Measurements from ENCODE around the gene EPB41L2.
A peak's percentile ranks its signal among the peaks of the same experiment; 100 is the strongest.
"Not testable (repeated sequence)": the region's sequence is repeated elsewhere in the genome, so short reads cannot be mapped to it uniquely, and the experiment has no call there.

The EPB41L2 gene

DNA sequence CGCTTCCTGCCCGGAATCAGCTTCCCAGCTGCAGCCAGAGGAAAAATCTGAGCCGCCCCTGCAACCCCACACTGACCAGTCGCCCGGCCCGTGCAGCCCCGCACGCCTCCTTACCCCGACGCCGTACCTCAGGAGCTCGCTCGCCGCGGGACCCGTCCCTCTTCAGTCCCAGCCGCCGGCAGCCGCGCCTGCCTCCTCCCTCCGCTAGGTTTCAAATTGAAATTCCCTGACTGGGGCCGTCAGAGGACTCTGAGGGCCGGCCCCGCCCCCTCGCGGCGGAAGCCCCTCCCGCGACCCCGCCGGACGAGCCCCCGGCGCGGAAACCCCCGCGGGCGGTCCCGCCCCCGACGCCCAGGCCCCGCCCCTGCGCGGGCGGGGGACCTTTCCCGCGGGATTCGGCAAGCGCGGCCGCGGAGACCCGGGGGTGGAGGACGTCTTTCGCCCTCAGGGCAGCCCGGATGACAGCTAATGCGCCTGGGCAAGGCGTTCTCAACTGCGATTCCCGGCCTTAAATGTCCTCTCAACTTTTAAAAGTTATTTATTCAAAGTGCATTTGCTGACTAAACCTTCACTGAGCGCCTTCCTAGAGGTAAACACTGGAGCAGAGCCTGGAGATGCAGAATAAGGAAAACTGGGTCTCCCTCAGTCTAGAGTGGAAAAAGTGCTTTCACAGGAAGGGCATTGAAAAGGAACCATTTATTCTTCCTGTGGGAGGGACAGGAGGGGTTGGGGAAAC is at the start of gene EPB41L2:
Gene EPB41L2 (minus strand): TSS at position 218 of the 736 bp plus-strand sequence. CDS start 106,760 bp downstream, outside the sequence.
- Mint-ChIP-seq H3K9me3 (ENCODE audit: low read depth) (no peaks in the 10 kb centered on the region), H3K4me1 (ENCODE audit: low read depth) (peaks cover 25% of the 10 kb centered on the region), H3K27ac (peak within 1 kb of the TSS; percentile 41), H3K4me3 (peak within 1 kb of the TSS; percentile 82), H3K27me3 (no peaks in the 10 kb centered on the region), H3K36me3 (no peaks in the 10 kb centered on the region)

DNA sequence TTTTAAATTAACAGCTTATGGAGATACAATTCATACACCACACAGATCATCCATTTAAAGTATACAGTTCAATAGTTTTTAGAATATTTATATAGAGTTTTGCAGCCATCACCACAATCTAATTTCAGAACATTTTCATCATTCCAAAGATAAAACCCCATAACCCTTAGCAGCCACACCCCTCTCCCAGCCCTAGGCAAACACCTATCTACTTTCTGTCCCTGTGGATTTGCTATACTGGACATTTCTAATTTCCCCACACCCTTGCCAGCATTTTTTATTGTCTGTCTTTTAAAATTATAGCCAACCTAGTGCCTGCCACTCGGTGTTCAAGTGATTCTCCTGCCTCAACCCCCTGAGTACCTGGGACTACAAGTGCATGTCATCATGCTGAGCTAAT is 49.2 kb upstream of the EPB41L2 start:
- Mint-ChIP-seq H3K27me3 (no peaks in the 10 kb centered on the region), H3K4me3 (no peak overlapping the region), H3K4me1 (ENCODE audit: low read depth) (no peaks in the 10 kb centered on the region), H3K27ac (no peak overlapping the region), H3K9me3 (ENCODE audit: low read depth) (peaks cover 3% of the 10 kb centered on the region), H3K36me3 (no peaks in the 10 kb centered on the region)

DNA sequence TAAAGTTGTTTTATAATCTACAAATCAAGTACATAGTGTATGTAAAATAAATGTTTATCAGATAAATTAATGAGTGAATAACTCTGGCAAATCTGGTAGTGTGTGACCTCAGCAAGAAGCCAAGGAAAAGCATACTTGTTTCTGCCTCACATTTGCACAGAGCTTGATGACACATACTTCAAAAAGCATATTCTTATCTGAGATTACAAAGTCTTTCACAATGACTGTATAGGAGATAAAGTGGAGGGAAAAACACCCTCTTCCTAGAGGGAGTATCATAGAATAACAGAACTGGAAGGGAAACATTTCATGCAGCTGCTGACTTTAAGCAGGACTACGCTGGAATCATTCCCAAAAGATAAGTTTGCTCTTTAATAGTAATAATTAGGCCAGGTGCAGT is 44.1 kb upstream of the EPB41L2 start:
- H3K4me1 Mint-ChIP-seq (ENCODE audit: low read depth), result no peaks in the 10 kb centered on the region
- H3K4me3 Mint-ChIP-seq, result no peak overlapping the region
- no peaks in the 10 kb centered on the region for H3K36me3 Mint-ChIP-seq
- no peaks in the 10 kb centered on the region for H3K9me3 Mint-ChIP-seq (ENCODE audit: low read depth)
- H3K27me3 Mint-ChIP-seq, result no peaks in the 10 kb centered on the region
- no peak overlapping the region for H3K27ac Mint-ChIP-seq

GRCh38 chr6:131103901-131104300 is 40.9 kb upstream of the EPB41L2 start:
- Mint-ChIP-seq H3K9me3 (ENCODE audit: low read depth) (no peaks in the 10 kb centered on the region), H3K27ac (no peak overlapping the region), H3K27me3 (no peaks in the 10 kb centered on the region), H3K4me3 (no peak overlapping the region), H3K4me1 (ENCODE audit: low read depth) (no peaks in the 10 kb centered on the region), H3K36me3 (peaks cover 3% of the 10 kb centered on the region)

DNA sequence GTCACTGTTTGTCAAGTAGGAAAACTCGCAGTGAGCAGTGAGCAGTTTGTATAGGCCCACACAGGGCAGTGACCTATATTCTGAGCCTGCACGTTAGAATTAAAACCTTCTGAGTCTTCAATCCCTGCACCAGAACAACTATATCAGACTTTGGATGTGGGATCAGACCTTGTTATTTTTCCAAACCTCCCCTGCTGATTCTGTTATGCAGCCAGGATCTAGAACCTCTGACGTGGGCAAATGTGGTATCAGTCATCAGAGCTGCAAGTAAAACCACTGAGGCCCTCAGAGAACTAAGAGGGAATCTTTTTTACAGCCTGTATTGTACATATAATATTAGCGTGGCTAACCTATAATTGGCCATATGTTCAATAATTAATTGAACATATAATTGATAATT is 40.3 kb upstream of the EPB41L2 start:
- no peak overlapping the region for H3K4me3 Mint-ChIP-seq
- H3K27ac Mint-ChIP-seq, result no peak overlapping the region
- no peaks in the 10 kb centered on the region for H3K27me3 Mint-ChIP-seq
- H3K4me1 Mint-ChIP-seq (ENCODE audit: low read depth), result no peaks in the 10 kb centered on the region
- no peaks in the 10 kb centered on the region for H3K9me3 Mint-ChIP-seq (ENCODE audit: low read depth)
- H3K36me3 Mint-ChIP-seq, result peaks cover 3% of the 10 kb centered on the region

DNA sequence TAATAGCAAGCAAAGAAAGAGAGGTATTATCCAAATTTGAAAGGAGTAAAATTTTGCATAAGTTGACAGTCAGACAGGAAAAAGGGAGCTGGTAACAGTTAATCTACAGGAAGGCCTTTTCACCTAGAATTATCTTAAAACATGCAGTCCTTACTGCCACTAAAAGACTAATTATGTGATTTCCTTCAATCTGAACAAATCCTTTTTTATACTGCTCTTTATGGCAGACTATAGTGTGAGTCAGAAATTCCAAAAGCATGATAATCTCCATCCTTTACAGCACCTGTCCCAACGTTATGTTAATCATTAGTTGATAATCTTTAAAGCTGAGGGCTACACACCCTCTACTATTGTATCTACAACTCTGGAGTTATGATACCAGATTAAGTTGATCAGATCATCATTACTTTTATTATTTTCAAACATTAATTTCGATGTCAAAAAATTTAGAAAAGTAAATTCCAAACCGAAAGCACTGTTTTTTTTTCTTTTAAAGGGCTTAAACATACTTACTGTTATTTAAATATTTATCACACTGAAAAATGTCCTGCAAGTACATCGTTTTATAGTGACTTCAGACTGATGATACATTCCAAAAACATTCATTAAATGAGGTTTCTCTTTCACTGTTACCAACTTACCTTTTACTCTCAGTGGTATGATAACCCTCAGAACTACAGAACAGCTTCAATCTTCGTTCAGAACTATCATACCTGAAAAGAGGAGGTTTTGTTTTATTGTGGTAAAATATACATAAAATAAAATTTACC is 39.1 kb upstream of the EPB41L2 start:
- H3K27me3 Mint-ChIP-seq, result no peaks in the 10 kb centered on the region
- H3K36me3 Mint-ChIP-seq, result peaks cover 3% of the 10 kb centered on the region
- H3K27ac Mint-ChIP-seq, result no peak overlapping the region
- no peaks in the 10 kb centered on the region for H3K4me1 Mint-ChIP-seq (ENCODE audit: low read depth)
- no peak overlapping the region for H3K4me3 Mint-ChIP-seq
- H3K9me3 Mint-ChIP-seq (ENCODE audit: low read depth), result no peaks in the 10 kb centered on the region

- peaks cover 6% of the 10 kb centered on the region for H3K36me3 Mint-ChIP-seq
- H3K9me3 Mint-ChIP-seq (ENCODE audit: low read depth), result no peaks in the 10 kb centered on the region
- H3K4me1 Mint-ChIP-seq (ENCODE audit: low read depth), result no peaks in the 10 kb centered on the region
- no peaks in the 10 kb centered on the region for H3K27me3 Mint-ChIP-seq
- no peak overlapping the region for H3K27ac Mint-ChIP-seq
- no peak overlapping the region for H3K4me3 Mint-ChIP-seq
Observed at GRCh38 chr6:131096786-131097185, 33.7 kb upstream of the EPB41L2 start.

DNA sequence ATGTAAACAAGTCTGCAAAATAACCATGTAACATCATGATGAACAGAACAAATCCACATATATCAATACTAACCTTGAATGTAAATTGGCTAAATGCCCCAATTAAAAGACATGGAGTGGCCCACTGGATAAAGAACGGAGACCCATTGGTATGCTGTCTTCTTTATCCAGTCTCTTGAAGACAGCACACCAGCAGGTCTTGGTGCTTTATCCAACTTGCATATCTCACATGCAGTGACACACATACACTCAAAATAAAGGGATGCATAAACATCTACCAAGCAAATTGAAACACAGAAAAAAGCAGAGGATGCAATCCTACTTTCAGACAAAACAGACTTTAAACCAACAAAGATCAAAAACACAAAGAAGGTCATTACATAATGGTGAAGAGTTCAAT is 30.3 kb upstream of the EPB41L2 start:
- H3K27me3 Mint-ChIP-seq, result no peaks in the 10 kb centered on the region

DNA sequence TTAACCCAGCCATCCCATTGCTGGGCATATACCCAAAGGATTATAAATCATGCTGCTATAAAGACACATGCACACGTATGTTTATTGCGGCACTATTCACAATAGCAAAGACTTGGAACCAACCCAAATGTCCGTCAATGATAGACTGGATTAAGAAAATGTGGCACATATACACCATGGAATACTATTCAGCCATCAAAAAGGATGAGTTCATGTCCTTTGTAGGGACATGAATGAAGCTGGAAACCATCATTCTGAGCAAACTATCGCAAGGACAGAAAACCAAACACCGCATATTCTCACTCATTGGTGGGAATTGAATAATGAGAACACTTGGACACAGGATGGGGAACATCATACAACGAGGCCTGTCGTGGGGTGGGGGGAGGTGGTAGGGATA is 28.9 kb upstream of the EPB41L2 start:
- not testable (repeated sequence) for H3K27me3 Mint-ChIP-seq; H3K9me3 Mint-ChIP-seq (ENCODE audit: low read depth); H3K4me1 Mint-ChIP-seq (ENCODE audit: low read depth); H3K27ac Mint-ChIP-seq; H3K4me3 Mint-ChIP-seq; H3K36me3 Mint-ChIP-seq

More for the DNA sequence above, 30.3 kb upstream of the EPB41L2 start:
- no peaks in the 10 kb centered on the region for H3K4me1 Mint-ChIP-seq (ENCODE audit: low read depth)
- no peak overlapping the region for H3K4me3 Mint-ChIP-seq
- no peak overlapping the region for H3K27ac Mint-ChIP-seq
- H3K9me3 Mint-ChIP-seq (ENCODE audit: low read depth), result no peaks in the 10 kb centered on the region
- H3K36me3 Mint-ChIP-seq, result peaks cover 5% of the 10 kb centered on the region

DNA sequence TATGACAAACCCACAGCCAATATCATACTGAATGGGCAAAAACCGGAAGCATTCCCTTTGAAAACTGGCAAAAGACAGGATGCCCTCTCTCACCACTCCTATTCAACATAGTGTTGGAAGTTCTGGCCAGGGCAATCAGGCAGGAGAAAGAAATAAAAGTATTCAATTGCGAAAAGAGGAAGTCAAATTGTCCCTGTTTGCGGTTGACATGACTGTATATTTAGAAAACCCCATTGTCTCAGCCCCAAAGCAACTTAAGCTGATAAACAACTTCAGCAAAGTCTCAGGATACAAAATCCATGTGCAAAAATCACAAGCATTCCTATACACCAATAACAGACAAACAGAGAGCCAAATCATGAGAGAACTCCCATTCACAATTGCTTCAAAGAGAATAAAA is 27.3 kb upstream of the EPB41L2 start:
- not testable (repeated sequence) for H3K4me3 Mint-ChIP-seq; H3K27ac Mint-ChIP-seq; H3K9me3 Mint-ChIP-seq (ENCODE audit: low read depth); H3K27me3 Mint-ChIP-seq; H3K4me1 Mint-ChIP-seq (ENCODE audit: low read depth)
- peaks cover 14% of the 10 kb centered on the region for H3K36me3 Mint-ChIP-seq

DNA sequence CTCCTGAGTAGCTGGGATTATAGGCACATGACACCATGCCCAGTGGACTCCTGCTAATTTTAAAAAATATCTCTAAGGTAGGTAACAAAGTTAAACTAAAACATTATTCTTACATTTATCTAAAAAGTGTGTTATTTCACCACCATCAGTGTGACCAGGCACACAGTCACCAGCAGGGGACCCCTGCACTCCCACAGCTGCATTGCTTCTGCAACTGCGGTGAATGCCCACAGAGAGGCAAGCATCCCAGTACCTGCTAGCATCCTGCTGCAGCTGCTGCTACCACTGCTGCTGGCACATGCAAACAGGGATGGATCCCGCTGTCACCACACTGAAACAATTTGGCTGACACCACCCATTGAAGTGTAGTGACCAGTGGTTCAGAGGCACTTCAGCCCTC is 21.9 kb upstream of the EPB41L2 start:
- Mint-ChIP-seq H3K4me3 (no peak overlapping the region), H3K27ac (no peak overlapping the region), H3K4me1 (ENCODE audit: low read depth) (no peaks in the 10 kb centered on the region)

GRCh38 chr6:131083687-131084086 is 20.6 kb upstream of the EPB41L2 start:
- H3K36me3 Mint-ChIP-seq, result peaks cover 9% of the 10 kb centered on the region

More for the DNA sequence above, 21.9 kb upstream of the EPB41L2 start:
- Mint-ChIP-seq H3K27me3 (no peaks in the 10 kb centered on the region), H3K9me3 (ENCODE audit: low read depth) (peaks cover 8% of the 10 kb centered on the region), H3K36me3 (peaks cover 9% of the 10 kb centered on the region)

GRCh38 chr6:131082335-131082734 is 19.3 kb upstream of the EPB41L2 start:
- no peaks in the 10 kb centered on the region for H3K4me1 Mint-ChIP-seq (ENCODE audit: low read depth)
- H3K4me3 Mint-ChIP-seq, result no peak overlapping the region
- H3K27ac Mint-ChIP-seq, result no peak overlapping the region
- peaks cover 7% of the 10 kb centered on the region for H3K36me3 Mint-ChIP-seq
- H3K9me3 Mint-ChIP-seq (ENCODE audit: low read depth), result peaks cover 8% of the 10 kb centered on the region
- peaks cover 1% of the 10 kb centered on the region for H3K27me3 Mint-ChIP-seq

More at GRCh38 chr6:131083687-131084086, 20.6 kb upstream of the EPB41L2 start:
- Mint-ChIP-seq H3K27me3 (no peaks in the 10 kb centered on the region), H3K9me3 (ENCODE audit: low read depth) (peaks cover 8% of the 10 kb centered on the region), H3K4me1 (ENCODE audit: low read depth) (no peaks in the 10 kb centered on the region), H3K27ac (no peak overlapping the region), H3K4me3 (no peak overlapping the region)

DNA sequence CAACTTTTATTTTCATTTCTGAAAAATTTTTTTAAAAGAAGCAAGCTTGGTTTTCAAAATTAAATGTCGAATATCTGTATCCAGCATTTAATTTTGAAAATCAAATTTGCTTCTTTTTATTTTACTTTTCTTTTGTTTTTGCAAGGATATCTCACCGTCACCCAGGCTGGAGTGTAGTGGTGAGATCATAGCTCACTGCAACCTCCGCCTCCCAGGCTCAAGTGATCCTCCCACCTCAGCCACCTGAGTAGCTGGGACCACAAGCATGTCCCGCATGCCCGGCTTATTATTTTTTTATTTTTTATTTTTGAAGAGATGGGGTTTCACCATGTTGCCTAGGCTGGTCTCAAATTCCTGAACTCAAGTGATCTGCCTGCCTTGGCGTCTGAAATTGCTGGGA is 17.0 kb upstream of the EPB41L2 start:
- H3K36me3 Mint-ChIP-seq, result no peaks in the 10 kb centered on the region
- H3K27ac Mint-ChIP-seq, result no peak overlapping the region
- no peaks in the 10 kb centered on the region for H3K4me1 Mint-ChIP-seq (ENCODE audit: low read depth)
- peaks cover 1% of the 10 kb centered on the region for H3K27me3 Mint-ChIP-seq
- H3K4me3 Mint-ChIP-seq, result no peak overlapping the region
- no peaks in the 10 kb centered on the region for H3K9me3 Mint-ChIP-seq (ENCODE audit: low read depth)

DNA sequence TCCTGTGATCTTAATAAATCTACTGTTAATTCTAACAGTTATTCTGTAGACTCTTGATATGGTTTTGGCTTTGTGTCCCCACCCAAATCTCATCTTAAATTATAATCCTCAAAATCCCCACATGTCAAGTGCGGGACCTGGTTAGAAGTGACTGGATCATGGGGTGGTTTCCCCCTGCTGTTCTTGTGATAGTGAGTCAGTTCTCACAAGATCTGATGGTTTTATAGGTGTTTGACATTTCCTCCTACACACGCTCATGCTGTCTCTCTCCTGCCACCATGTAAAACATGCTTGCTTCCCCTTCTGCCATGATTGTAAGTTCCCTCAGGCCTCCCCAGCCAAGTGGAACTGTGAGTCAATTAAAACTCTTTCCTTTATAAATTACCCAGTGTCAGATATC is 10.5 kb upstream of the EPB41L2 start:
- Mint-ChIP-seq H3K9me3 (ENCODE audit: low read depth) (no peaks in the 10 kb centered on the region), H3K4me3 (no peak overlapping the region), H3K27ac (no peak overlapping the region), H3K36me3 (no peaks in the 10 kb centered on the region), H3K27me3 (peaks cover 1% of the 10 kb centered on the region), H3K4me1 (ENCODE audit: low read depth) (peaks cover 2% of the 10 kb centered on the region)
